ENCODE data around the gene TMEM30B. TPM values are rescaled to one million over a fixed set of nuclear protein-coding genes. Genes with fewer than 3 reads are reported as not detected.

The TMEM30B gene
- total RNA-seq, 1 experiment from 2014 or later, result 0.12 TPM

DNA sequence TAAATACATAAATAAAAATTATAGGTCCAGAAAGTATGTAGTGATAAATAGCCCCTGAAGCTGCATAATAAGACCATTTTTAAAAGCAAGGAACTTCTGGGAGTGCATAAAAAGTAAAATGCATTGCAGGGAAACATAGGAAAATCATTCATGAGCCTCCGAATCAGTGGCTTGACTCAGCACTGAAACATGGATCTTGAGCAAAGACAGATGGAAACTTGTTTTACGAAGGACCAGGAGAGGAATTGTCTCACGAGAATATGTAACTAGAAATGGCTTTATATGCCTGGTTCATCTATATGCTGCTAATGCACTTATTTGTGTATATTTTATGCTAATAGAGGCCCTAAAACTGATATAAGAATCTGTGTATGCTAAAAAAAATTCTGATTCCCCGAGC, 14.7 kb downstream of the TMEM30B start (continued):
- TF ChIP-seq ELF1 (IDR thresholded peaks at IDR 0.05; ENCODE audit: borderline replicate concordance, low read depth) (no peak), ZFX (IDR thresholded peaks at IDR 0.05) (no peak)
- TF ChIP-seq, protein P1, sequence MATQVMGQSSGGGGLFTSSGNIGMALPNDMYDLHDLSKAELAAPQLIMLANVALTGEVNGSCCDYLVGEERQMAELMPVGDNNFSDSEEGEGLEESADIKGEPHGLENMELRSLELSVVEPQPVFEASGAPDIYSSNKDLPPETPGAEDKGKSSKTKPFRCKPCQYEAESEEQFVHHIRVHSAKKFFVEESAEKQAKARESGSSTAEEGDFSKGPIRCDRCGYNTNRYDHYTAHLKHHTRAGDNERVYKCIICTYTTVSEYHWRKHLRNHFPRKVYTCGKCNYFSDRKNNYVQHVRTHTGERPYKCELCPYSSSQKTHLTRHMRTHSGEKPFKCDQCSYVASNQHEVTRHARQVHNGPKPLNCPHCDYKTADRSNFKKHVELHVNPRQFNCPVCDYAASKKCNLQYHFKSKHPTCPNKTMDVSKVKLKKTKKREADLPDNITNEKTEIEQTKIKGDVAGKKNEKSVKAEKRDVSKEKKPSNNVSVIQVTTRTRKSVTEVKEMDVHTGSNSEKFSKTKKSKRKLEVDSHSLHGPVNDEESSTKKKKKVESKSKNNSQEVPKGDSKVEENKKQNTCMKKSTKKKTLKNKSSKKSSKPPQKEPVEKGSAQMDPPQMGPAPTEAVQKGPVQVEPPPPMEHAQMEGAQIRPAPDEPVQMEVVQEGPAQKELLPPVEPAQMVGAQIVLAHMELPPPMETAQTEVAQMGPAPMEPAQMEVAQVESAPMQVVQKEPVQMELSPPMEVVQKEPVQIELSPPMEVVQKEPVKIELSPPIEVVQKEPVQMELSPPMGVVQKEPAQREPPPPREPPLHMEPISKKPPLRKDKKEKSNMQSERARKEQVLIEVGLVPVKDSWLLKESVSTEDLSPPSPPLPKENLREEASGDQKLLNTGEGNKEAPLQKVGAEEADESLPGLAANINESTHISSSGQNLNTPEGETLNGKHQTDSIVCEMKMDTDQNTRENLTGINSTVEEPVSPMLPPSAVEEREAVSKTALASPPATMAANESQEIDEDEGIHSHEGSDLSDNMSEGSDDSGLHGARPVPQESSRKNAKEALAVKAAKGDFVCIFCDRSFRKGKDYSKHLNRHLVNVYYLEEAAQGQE (IDR thresholded peaks at IDR 0.05; ENCODE audit: low read depth), result no peak

DNA sequence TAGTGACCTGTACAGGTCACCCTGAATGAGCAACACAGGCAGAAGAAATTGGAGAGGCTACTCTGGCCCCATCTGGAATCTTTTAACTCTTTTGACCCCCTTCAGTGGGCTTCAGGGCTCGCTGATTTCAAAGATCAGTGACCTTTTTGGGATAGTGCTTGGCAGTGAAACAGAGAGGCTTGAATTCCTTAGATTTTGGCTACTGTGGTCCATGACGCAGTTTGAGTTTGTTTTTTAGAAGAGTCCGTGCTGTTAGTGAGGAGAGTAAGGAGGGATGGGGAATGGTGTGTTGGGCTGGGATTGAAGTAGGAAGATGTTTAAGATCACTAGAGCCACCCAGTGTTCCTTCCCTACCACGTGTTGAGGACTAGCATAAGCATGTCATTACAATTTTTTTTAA, 16.5 kb downstream of the TMEM30B start:
- Histone ChIP-seq H3K9me3 (ENCODE audit: control insufficient read depth in 1 of 2, insufficient read depth in 1 of 2, low read depth in 1 of 2, low read length in 2 of 2) (no peaks in the 10 kb centered on the region), H3K79me2 (ENCODE audit: insufficient read depth, low read length) (no peaks in the 10 kb centered on the region), H3K4me1 (ENCODE audit: control insufficient read depth in 1 of 2, insufficient read depth in 2 of 2, low read length in 2 of 2) (peaks cover 6 to 10% of the 10 kb centered on the region in 2 experiments; a peak in 3 of 4 replicates), H4K20me1 (ENCODE audit: insufficient read depth) (no peaks in the 10 kb centered on the region), H3K27ac (ENCODE audit: low read depth, low read length) (no peak overlapping the region), H3K36me3 (ENCODE audit: control insufficient read depth in 1 of 2, insufficient read depth in 2 of 2, low read length in 2 of 2) (no peaks in the 10 kb centered on the region), H2AFZ (ENCODE audit: low read depth, low read length, poor library complexity, severe bottlenecking) (peak overlapping the region; percentile 65), H3K9ac (ENCODE audit: low read length) (no peak overlapping the region), H3K27me3 (ENCODE audit: insufficient read depth, low read length) (no peaks in the 10 kb centered on the region), H3K9me2 (ENCODE audit: insufficient read depth) (no peaks in the 10 kb centered on the region), H3K4me2 (ENCODE audit: low read length) (no peak overlapping the region), H3K4me3 (replicated peaks in 1 of 2; ENCODE audit: low read depth in 1 of 2, low read length in 2 of 2) (no peak overlapping the region)
- DNase-seq (ENCODE audit: low read depth, low spot score) (no peak), ATAC-seq (no peak)
- no TSS peak for BruUV-seq (replicated peaks)
- CTCF ChIA-PET, result no interaction called here
- TF ChIP-seq, protein P2, sequence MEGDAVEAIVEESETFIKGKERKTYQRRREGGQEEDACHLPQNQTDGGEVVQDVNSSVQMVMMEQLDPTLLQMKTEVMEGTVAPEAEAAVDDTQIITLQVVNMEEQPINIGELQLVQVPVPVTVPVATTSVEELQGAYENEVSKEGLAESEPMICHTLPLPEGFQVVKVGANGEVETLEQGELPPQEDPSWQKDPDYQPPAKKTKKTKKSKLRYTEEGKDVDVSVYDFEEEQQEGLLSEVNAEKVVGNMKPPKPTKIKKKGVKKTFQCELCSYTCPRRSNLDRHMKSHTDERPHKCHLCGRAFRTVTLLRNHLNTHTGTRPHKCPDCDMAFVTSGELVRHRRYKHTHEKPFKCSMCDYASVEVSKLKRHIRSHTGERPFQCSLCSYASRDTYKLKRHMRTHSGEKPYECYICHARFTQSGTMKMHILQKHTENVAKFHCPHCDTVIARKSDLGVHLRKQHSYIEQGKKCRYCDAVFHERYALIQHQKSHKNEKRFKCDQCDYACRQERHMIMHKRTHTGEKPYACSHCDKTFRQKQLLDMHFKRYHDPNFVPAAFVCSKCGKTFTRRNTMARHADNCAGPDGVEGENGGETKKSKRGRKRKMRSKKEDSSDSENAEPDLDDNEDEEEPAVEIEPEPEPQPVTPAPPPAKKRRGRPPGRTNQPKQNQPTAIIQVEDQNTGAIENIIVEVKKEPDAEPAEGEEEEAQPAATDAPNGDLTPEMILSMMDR (IDR thresholded peaks at IDR 0.05 in 2 of 3, conservative IDR thresholded peaks at IDR 0.05 in 1 of 3; ENCODE audit: borderline replicate concordance in 1 of 3, insufficient read depth in 1 of 3, low read depth in 2 of 3, low read length in 2 of 3), result peak; percentile 14 to 45 (median 23); a peak in 3 of 6 replicates
- no peak for TF ChIP-seq POLR2AphosphoS5 (IDR thresholded peaks at IDR 0.05; ENCODE audit: low read depth, low read length)
- no peak for TF ChIP-seq CEBPB (IDR thresholded peaks at IDR 0.05; ENCODE audit: low read depth)
- TF ChIP-seq, protein P3, sequence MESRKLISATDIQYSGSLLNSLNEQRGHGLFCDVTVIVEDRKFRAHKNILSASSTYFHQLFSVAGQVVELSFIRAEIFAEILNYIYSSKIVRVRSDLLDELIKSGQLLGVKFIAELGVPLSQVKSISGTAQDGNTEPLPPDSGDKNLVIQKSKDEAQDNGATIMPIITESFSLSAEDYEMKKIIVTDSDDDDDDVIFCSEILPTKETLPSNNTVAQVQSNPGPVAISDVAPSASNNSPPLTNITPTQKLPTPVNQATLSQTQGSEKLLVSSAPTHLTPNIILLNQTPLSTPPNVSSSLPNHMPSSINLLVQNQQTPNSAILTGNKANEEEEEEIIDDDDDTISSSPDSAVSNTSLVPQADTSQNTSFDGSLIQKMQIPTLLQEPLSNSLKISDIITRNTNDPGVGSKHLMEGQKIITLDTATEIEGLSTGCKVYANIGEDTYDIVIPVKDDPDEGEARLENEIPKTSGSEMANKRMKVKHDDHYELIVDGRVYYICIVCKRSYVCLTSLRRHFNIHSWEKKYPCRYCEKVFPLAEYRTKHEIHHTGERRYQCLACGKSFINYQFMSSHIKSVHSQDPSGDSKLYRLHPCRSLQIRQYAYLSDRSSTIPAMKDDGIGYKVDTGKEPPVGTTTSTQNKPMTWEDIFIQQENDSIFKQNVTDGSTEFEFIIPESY (IDR thresholded peaks at IDR 0.05; ENCODE audit: extremely low read depth, insufficient replicate concordance, low read length), result no peak
- TF ChIP-seq POLR2A (IDR thresholded peaks at IDR 0.05; ENCODE audit: borderline replicate concordance, extremely low read depth, insufficient read depth, insufficient read length), result no peak
- RAD21 ChIA-PET (ENCODE audit: low non-redundant PET in 1 of 2, low total read pairs in 2 of 2, uncharacterized antibody in 2 of 2, unreplicated experiment in 2 of 2), result no interaction called here
- POLR2A ChIA-PET, result no interaction called here
- intact Hi-C loops (cut with micrococcal nuclease), result loop anchor here (10.0 kb wide), 1 partner anchor 570 kb away; no protein-coding TSS in a partner anchor

All from HCT116 (cell line).